GM18508 (cell line): ENCODE measurements around the gene CLCN4.

Experiments
- ATAC-seq: cut with Tn5 transposase; IDR thresholded peaks from one replicate; pipeline ENCODE4 v1.9.1; 2021; ENCODE audit warnings: moderate number of reproducible peaks; ENCODE audit not compliant: insufficient read depth, unreplicated experiment

Gene CLCN4

DNA sequence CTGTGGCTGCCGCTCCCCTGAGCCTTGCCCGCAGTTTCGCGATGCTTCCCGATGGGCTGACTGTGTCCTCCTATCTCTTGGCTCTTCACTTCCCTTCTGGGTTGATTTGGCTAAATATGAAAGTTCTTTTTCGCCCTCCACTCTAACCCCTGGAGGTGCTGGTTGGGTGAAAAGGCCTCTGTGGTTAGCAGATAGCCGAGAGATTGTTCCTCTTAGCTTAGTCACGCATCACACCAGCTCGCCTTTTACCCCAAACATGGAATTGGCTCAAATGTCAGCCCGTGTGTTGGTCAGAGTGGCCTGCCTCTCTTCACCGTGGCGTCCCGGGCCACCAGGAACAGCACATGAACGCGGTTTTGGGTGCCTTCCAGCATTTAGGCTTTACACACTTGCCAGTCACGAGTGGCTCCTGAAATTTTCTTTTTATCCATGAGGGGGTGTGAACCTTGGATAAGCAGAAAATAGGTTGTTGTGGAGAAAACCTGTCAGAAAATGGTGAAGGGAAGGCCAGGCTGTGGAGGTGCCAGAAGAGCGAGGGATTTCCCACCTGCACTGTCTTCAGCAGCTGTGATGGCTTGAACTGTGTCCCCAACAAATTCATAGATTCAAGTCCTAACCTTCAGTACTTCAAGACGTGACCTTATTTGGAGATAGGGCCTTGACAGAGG, 8.9 kb downstream of the CLCN4 start:
- no peak for ATAC-seq

DNA sequence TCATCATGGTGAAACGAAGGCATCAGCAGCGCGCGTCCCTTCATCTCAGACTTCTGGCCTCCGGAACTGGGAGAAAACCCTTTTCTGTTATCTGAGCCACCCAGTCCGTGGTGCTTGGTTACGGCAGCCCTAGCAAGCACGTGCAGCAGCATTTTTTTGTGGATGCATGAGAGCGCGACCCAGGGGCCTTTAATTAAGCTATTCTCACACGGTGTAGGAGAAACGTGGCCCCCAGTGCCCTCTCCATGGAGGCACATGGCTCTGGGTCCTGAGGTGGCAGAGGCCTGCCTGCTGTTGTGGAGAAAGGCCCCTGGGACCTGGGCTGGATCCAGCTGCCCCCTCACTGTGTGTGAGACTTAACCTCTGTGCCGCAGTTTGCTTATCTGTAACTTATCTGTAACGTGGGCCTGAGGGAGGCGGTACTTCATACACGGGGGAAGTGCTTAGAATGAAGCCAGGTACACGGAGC, 9.5 kb downstream of the CLCN4 start:
- ATAC-seq, result no peak

DNA sequence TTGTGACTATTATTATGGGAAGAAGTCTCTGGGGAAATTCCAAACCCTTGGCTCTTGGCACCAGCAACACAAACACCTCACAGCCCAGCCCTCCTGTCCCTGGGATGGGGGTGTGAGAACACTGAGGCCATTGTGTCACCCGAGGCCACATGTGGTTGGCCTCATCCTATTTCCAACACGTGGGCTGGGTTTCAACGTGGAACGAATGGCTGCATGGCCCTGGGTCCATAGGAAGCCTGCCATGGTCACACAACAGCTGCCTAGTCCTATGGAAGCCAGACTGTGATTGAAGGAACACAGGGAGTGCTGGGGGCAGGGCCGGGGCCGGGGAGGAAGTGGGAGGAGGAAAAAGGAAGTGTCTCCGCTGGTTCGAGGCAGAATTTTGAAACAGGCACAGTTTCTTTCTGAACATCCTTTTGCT, 10.0 kb downstream of the CLCN4 start:
- ATAC-seq, result no peak

DNA sequence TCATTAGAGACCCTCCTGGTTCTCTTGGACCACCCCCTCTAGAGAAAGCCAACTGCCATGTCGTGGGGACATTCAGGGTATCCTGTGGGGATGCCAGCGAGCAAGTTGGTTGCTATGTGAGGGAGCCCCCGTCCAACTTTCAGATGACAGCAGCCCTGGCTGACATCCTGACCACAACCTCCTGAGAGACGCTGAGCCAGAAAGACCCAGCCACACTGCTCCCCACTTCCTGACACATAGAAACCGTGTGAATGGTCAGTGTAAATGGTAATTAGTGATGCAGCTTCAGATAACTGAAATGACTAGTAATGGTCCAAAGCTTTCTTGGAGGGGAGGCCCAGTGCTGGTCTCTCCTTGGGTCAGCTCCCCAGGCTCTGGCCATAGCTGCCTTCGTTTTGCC, 10.8 kb downstream of the CLCN4 start:
- ATAC-seq, result peak; percentile 57

DNA sequence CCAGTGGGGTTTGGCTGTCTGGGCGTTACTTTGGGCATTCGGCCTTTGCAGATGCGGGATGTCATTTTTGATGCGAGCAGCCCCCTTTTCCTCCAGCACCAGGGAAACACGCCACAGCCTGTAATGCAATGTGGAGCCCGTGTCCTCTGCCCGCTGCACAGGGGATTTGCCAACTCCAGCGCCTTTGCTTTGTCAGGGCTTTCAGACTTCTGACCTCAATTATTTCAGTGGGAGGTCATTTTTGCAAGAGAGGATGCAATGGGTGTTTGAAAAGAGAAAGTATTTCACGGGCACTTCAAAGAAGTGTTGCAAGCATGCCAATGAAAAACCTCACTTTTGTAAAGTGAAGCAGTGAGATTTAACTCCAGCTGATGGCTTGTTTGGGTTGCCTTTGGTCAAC, 11.5 kb downstream of the CLCN4 start:
- ATAC-seq, result no peak

DNA sequence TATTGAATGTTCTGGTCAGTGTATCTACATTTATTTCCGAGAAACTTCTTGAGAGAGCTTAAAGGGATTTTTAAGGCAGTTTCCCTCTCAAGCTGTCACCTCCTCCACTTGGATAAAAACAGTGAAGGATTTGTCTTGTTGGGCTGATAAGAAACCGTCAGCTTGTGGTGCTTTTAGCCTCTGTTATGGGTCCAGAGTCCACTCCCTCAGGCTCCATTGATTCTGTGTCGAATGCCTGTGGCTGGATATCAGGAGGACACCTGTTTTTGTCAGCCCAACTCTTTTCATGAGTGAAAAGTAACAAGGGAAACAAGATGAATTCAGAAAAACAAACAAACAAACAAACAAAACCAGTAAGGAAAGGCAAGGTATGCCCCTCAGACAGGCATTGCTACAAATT, 12.4 kb downstream of the CLCN4 start:
- ATAC-seq, result no peak

DNA sequence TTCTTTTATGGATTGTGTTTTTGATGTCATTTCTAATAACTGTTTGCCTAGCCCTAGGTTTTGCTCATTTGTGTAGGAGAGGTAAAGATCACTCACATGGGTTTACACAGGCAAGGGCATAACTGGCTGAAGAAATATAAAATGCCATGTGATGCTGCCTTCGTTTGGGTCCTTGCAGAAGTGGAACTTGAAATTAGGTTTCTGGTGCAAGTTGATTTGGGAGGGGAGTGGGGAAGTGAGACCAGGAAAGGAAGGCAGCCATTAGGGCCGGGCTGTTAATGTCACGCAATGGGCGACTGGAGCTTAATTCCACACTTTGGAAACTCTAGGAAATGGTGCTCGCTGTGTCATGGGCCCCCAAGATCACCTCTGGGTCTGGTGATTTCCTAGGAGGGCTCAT, 14.5 kb downstream of the CLCN4 start:
- ATAC-seq, result no peak

DNA sequence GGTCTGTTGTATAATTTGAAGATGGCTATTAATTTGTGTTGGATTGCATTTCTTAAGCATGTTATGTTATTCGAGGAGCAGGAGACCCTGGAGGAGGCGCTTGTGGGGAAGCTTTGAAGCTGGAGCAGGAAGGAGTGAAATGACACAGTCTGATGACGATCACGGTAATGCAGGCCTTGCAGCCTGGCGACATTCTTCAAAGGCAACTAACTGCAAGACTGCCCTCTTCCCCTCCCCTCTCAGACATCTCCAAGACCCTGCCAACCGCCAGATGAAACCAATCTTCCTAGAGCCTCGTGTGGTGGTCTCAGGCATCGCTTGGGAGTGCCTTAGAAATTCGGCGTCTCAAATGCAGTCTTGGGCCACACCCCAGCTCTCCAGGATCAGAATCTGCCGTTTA, 16.1 kb downstream of the CLCN4 start:
- no peak for ATAC-seq

DNA sequence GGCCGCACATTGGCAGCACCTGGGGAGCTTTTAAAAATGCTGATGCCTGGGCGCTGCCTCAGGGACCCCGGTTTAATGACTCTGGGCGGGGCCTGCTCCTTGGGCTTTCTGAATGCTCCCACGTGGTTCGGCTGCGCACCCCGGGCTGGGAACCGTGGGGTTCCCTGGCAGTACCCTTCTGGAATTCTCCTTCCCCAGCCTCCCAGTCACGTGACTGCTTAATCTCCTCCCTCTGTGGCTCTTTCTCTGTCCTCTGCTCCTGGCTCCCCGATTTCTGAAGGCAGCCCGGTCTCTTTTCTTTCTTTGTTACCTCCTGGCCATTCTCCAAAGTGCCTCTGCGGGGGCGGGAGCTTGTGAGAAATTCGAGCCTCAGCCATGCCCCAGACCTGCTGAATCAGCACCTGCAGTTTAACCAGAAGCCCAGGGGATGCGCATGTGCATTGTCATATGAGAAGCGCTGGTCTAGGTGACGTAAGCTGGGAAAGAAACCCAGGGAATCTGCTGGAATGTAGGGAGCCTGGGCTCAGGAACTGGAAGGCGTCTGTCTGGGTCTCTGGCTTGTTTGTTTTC, 16.6 kb downstream of the CLCN4 start:
- ATAC-seq, result no peak

DNA sequence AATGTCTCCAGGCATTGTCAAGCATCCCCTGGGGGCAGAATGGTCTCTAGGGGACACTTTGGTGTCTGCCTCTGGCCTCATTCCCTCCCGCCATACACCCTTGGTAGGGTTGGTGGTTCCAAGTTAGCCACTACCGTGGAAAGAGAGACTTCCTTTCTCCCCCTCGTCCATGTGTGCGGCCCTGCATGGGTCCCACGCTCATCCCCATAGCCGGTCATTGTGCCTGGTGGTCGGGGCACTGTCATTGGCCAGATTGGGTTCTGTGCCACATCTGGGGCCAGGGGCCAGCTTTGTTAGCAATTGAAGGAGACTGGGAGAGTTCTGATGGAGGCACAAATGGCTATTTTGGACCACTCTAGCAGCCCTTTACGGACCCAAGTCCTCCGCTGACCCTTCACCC, 17.3 kb downstream of the CLCN4 start:
- ATAC-seq, result no peak

DNA sequence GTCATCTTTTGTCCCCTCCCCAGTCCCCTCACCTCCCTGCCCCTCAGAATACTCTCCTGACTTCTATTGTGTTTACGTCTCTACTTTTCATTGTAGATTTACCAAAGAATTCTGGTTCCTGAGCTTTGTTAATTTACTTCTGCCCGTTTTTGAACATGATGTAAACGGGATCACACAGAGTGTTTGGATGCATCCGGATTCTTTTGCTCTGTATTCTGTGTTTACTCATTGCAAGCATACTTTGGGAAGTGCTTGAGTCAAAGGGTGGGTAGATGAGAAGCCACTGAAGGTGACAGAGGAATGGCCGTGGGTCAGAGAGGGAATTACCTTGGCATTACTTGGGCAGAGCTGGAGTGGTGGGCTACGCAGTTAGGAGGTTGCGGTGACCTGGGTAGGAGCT, 18.0 kb downstream of the CLCN4 start:
- ATAC-seq, result no peak

DNA sequence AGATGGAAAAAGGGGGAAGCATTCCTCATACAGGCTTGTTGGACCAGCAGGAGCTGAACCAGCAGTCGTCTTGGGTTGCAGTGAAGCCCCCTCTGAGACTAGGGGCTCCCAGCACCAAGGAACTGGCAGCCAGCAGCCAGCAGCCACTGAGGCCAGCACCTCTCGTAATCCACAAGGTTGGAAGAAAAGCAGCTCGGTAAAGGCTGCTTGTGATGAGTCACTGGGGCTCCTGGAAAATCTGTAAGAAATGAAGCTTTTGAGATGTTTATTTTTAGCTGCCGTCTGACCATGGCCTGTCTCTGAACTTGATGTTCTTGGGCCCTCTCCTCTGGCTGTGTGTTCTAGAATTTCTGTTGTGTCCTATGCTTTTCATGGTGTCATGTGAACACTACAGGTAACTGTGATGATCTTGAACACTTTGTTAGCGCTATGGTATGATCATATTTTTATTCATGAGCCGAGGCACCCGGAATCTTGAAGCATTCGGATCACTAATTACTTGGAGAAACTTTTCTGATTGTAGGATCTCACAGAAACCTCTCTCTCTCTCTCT, 18.6 kb downstream of the CLCN4 start:
- ATAC-seq, result no peak

DNA sequence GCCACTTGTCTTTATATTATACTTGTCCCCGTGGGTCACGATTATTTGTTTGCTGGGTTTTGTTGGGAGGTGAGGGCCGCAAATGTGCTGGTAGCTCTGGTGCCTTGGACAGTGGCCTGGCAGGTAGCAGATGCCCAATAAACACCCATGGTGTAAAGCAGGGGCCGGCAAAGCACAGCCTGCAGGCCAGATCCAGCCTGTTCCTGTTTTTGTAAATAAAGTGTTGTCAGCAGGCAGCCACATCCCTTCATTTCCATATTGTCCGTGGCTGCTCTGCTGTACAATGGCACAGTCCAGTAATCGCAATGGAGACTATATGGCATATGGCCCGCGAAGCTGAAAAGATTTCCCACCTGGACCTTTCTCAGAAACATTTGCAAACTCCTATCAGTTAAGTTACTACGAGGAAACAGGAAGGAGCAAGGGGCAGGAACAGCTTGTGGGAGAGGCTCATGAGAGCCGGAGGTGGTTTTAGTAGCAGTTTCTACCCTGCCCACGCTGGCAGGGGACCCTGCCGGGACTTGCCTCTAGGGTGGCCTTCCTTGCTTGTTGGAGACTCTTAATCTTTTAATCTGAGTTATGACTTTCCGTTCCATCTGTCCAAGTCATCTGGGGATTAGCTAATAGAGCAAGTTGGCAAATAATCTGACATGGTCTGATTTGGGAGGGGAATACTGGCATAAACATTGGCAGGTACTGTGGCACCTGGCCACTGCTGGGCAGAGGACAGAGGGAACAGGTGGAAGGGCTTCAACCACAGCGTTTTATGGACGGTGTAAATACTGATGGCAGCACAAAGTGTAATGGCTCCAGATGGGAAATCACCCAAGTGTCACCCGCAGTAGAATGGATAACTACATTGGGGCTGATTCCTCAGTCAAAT, 19.6 kb downstream of the CLCN4 start:
- no peak for ATAC-seq

DNA sequence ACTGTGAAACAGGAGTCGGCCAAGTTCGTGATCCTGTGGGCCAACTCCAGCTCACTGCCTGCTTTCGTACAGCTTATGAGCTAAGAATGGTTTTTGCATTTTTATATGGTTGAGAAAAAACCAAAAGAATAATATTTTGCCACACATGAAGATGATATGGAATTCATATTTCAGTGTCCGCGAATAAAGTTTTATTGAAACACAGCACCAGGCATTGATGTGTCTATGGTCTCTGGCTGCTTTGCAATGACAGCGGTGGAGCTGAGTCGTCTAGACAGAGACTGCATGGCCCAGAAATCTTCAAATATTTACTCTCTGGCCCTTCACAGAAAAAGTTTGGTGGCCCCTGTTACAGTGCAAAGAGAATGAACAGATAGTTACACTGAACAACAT, 20.2 kb downstream of the CLCN4 start:
- no peak for ATAC-seq

DNA sequence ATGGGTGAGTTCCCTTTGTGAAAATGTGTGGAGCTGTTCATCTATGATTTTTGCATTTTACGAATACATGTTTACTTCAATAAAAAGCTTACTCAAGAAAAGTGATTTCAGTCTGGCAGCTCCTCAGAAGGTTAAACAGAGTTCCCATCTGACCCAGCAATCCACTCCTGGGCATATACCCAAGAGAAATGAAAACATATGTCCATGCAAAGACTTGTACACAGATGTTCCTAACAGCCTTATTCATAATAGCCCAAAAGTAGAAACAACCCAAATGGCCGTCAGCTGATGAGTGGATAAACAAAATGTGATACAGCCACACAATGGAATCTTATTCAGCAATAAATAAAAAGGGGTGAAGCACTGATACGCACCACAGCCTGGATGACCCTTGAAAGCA, 20.8 kb downstream of the CLCN4 start:
- ATAC-seq, result no peak

DNA sequence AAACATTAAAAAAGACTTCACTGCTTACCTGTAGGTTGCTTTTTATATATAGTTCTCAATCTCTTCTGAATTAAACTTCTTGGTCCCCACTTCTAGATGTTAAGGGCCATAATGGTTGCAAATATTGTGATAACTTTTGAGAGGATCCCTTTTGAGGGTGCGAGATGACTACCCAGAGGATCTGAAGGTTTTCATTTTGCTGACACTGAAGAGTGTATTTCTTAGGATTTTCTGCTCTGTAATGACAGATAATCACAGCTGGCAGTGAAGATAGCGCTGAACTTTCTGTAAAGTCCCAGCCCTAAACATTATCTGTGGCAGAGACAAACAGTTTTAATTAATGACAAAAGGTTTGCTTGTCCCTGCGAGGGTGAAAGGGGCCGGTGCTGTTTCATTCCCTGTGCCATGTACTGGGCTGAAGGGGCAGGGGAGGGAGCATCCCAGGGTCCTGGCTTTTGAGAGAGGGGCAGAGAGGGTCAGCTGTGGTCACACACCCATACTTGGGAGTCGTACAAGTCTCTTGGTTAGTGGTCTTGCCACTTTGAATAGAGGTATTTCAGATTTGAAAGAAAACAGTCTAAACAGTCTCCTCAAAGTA, 22.2 kb downstream of the CLCN4 start:
- ATAC-seq, result no peak

DNA sequence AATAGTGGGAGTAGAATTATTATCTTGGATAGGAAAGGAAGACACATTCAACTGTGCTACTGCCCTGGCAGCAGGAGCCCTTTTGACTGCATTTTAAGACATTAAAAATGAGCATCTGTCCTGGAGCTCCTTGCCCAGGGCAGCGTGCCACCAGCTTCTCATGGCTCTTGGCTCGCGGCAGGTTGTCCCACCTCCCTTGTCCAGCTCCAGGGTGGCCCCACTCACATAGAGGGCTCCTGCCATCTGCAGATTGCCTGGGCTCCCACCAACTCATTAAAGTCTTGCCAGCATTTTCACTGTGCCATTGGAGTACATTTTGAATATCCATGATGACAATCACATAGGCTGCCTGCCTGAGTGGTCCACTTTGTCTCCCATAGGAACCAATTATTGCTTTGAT, 27.0 kb downstream of the CLCN4 start:
- ATAC-seq, result no peak

DNA sequence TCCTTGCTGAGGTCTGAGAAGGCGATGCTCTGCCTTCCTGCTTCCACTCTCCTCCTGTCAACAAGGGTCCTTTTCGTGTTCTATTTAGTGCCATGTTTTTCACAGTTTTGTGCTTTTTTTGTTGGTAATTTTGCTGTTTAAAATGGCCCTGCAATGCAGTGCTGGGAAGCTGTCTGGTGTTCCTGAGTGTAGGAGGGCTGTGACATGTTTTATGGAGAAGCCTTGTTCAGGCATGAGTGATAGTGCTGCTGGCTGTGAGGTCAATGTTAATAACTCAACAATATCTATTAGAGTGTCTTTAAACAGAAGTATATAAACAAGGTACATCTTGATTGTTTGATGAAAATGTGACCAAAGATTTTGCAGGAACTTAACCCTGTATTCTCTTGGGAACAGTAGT, 27.6 kb downstream of the CLCN4 start:
- ATAC-seq, result no peak

DNA sequence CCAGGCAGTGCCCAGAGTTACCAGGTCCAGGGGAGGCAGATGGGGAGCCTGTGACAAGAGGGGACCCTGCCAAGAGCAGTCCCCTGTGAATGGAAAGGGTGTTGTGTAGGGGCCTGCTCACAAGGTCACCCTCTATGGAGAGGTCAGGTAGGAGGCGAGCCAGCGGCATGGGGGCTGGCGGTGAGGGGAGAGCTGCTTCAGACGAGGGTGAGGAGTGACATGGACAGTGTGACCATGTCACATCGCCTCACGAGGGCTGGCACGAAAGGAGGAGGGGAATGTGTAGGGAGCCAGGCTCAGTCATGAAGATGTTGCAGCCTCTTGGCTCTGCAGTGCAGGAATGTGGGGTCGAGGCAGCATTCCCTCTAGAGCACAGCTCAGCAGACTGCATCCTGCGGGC, 29.6 kb downstream of the CLCN4 start:
- ATAC-seq, result no peak

DNA sequence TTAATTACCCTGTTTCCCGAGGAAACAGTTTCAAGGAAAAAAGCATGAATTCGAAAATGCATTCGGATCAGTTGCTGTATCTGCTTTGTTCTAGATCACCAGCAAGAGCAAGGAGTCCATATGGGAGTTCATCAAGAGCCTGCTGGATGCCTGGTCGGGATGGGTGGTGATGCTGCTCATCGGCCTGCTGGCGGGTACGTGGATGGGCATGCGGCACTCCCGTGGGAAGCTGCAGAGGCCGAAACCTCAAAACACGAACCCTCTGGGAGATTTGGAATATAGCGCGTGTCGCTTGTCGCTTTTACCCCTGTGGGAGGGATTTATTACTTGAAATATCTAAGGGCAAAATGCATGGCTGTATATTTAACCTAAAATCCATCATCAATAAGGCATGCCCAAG, 30.6 kb downstream of the CLCN4 start:
- no peak for ATAC-seq
